ENCODE data around the gene CAMTA1.

The CAMTA1 gene

GRCh38 chr1:6868660-6869380, 83.6 kb downstream of the CAMTA1 start:
- TF ChIP-seq Cebpa-rat (IDR thresholded peaks at IDR 0.05), result no peak
- no peak overlapping the region for H3K9ac ChIP-seq
- no peaks in the 10 kb centered on the region for H3K27me3 ChIP-seq
- H3K4me1 ChIP-seq, result peaks cover 0 to 27% (median 0%) of the 10 kb centered on the region in 10 experiments; a peak in 4 of 20 replicates
- peaks cover 10 to 47% (median 18%) of the 10 kb centered on the region in 11 experiments for H3K36me3 ChIP-seq
- peak overlapping the region in 2 of 11 experiments; percentile 12 to 13; a peak in 2 of 22 replicates for H3K4me2 ChIP-seq
- H3K27ac ChIP-seq, result no peak overlapping the region
- peaks cover 25 to 69% (median 51%) of the 10 kb centered on the region in 11 experiments; a peak in 19 of 22 replicates for H4K20me1 ChIP-seq
- H3K4me3 ChIP-seq, result no peak overlapping the region
- no peaks in the 10 kb centered on the region for H3K9me3 ChIP-seq (replicated peaks in 1 of 11)

GRCh38 chr1:6869545-6869944, 84.3 kb downstream of the CAMTA1 start:
- Histone ChIP-seq H3K9me3 (replicated peaks in 1 of 11) (no peaks in the 10 kb centered on the region), H3K4me3 (no peak overlapping the region), H3K9ac (no peak overlapping the region), H3K36me3 (peaks cover 15 to 47% (median 19%) of the 10 kb centered on the region in 11 experiments), H3K27ac (no peak overlapping the region), H3K4me2 (no peak overlapping the region; a peak in 1 of 22 replicates), H3K27me3 (no peaks in the 10 kb centered on the region), H3K4me1 (peaks cover 0 to 27% (median 0%) of the 10 kb centered on the region in 10 experiments; a peak in 4 of 20 replicates), H4K20me1 (peaks cover 18 to 67% (median 44%) of the 10 kb centered on the region in 11 experiments; a peak in 20 of 22 replicates)
- TF ChIP-seq Cebpa-rat (IDR thresholded peaks at IDR 0.05), result no peak

GRCh38 chr1:6870086-6870485, 84.8 kb downstream of the CAMTA1 start:
- Histone ChIP-seq H3K9me3 (replicated peaks in 1 of 11) (no peaks in the 10 kb centered on the region), H3K4me2 (no peak overlapping the region), H3K4me3 (no peak overlapping the region), H3K9ac (no peak overlapping the region), H3K27me3 (no peaks in the 10 kb centered on the region), H4K20me1 (peaks cover 12 to 67% (median 38%) of the 10 kb centered on the region in 11 experiments; a peak in 20 of 22 replicates), H3K27ac (no peak overlapping the region), H3K36me3 (peaks cover 20 to 49% (median 23%) of the 10 kb centered on the region in 11 experiments), H3K4me1 (peaks cover 0 to 27% (median 0%) of the 10 kb centered on the region in 10 experiments; a peak in 4 of 20 replicates)
- TF ChIP-seq Cebpa-rat (IDR thresholded peaks at IDR 0.05), result no peak

- H3K36me3 ChIP-seq, result peaks cover 21 to 54% (median 28%) of the 10 kb centered on the region in 11 experiments
- H3K27ac ChIP-seq, result no peak overlapping the region
- TF ChIP-seq Cebpa-rat (IDR thresholded peaks at IDR 0.05), result no peak
- H3K4me2 ChIP-seq, result no peak overlapping the region
- no peak overlapping the region for H3K4me3 ChIP-seq
- H3K9ac ChIP-seq, result no peak overlapping the region
- no peaks in the 10 kb centered on the region for H3K27me3 ChIP-seq
- no peaks in the 10 kb centered on the region for H3K9me3 ChIP-seq (replicated peaks in 1 of 11)
- H4K20me1 ChIP-seq, result peaks cover 11 to 66% (median 34%) of the 10 kb centered on the region in 11 experiments; a peak in 20 of 22 replicates
- H3K4me1 ChIP-seq, result peaks cover 0 to 27% (median 0%) of the 10 kb centered on the region in 10 experiments; a peak in 4 of 20 replicates
Observed at GRCh38 chr1:6870571-6870970, 85.3 kb downstream of the CAMTA1 start.

GRCh38 chr1:6871300-6871972, 86.2 kb downstream of the CAMTA1 start:
- H3K36me3 ChIP-seq, result peaks cover 28 to 59% (median 30%) of the 10 kb centered on the region in 11 experiments
- H3K4me2 ChIP-seq, result no peak overlapping the region
- peaks cover 11 to 57% (median 26%) of the 10 kb centered on the region in 11 experiments; a peak in 20 of 22 replicates for H4K20me1 ChIP-seq
- no peak overlapping the region for H3K9ac ChIP-seq
- TF ChIP-seq Cebpa-rat (IDR thresholded peaks at IDR 0.05), result no peak
- no peaks in the 10 kb centered on the region for H3K27me3 ChIP-seq
- H3K4me1 ChIP-seq, result peaks cover 0 to 27% (median 0%) of the 10 kb centered on the region in 10 experiments; a peak in 4 of 20 replicates
- no peak overlapping the region for H3K27ac ChIP-seq
- no peaks in the 10 kb centered on the region for H3K9me3 ChIP-seq (replicated peaks in 1 of 11)
- no peak overlapping the region for H3K4me3 ChIP-seq

- Histone ChIP-seq H3K9me3 (replicated peaks in 1 of 11) (no peaks in the 10 kb centered on the region), H3K36me3 (peaks cover 28 to 58% (median 41%) of the 10 kb centered on the region in 11 experiments), H4K20me1 (peaks cover 3 to 44% (median 21%) of the 10 kb centered on the region in 11 experiments; a peak in 18 of 22 replicates), H3K27me3 (no peaks in the 10 kb centered on the region), H3K9ac (no peak overlapping the region), H3K27ac (no peak overlapping the region), H3K4me3 (no peak overlapping the region), H3K4me1 (peaks cover 0 to 26% (median 0%) of the 10 kb centered on the region in 10 experiments; a peak in 4 of 20 replicates), H3K4me2 (no peak overlapping the region)
- TF ChIP-seq Cebpa-rat (IDR thresholded peaks at IDR 0.05), result no peak
Observed at GRCh38 chr1:6872573-6873261, 87.5 kb downstream of the CAMTA1 start.

GRCh38 chr1:6873298-6874015, 88.2 kb downstream of the CAMTA1 start:
- Histone ChIP-seq H3K9me3 (replicated peaks in 1 of 11) (no peaks in the 10 kb centered on the region), H3K4me3 (no peak overlapping the region), H3K9ac (no peak overlapping the region), H3K4me2 (no peak overlapping the region), H3K36me3 (peaks cover 28 to 62% (median 48%) of the 10 kb centered on the region in 11 experiments), H4K20me1 (peaks cover under 1 to 38% (median 19%) of the 10 kb centered on the region in 11 experiments; a peak in 17 of 22 replicates), H3K27ac (no peak overlapping the region), H3K4me1 (peaks cover 0 to 19% (median 0%) of the 10 kb centered on the region in 10 experiments; a peak in 3 of 20 replicates), H3K27me3 (no peaks in the 10 kb centered on the region)
- no peak for TF ChIP-seq Cebpa-rat (IDR thresholded peaks at IDR 0.05)

GRCh38 chr1:6874298-6874697, 89.0 kb downstream of the CAMTA1 start:
- Histone ChIP-seq H3K9me3 (replicated peaks in 1 of 11) (no peaks in the 10 kb centered on the region), H3K27me3 (no peaks in the 10 kb centered on the region), H3K36me3 (peaks cover 28 to 70% (median 50%) of the 10 kb centered on the region in 11 experiments), H3K27ac (no peak overlapping the region), H3K4me3 (no peak overlapping the region), H3K9ac (no peak overlapping the region), H4K20me1 (peaks cover 2 to 32% (median 12%) of the 10 kb centered on the region in 11 experiments; a peak in 14 of 22 replicates), H3K4me1 (peaks cover 0 to 10% (median 0%) of the 10 kb centered on the region in 10 experiments; a peak in 2 of 20 replicates), H3K4me2 (no peak overlapping the region)
- no peak for TF ChIP-seq Cebpa-rat (IDR thresholded peaks at IDR 0.05)

All from BLaER1 treated with 17β-estradiol and CSF1 and Interleukin-3, amounts not matched to agents 10 nM and 100 nM (cell line).